ENCODE measurements around the gene ANTKMT. TPM values are rescaled to one million over a fixed set of nuclear protein-coding genes. Genes with fewer than 3 reads are reported as not detected.

Gene ANTKMT
- total and polyA plus RNA-seq, 7 experiments from 2014 or later, result 11.9 to 26.8 (median 14.7) TPM

- POLR2A ChIA-PET, result interaction anchor here (0.6 to 1.7 kb wide), 7 partner anchors 19 to 74 kb away, joined by 3 to 7 read pairs (median 4); partner anchors contain the start of genes CHTF18 and WDR24
- CTCF ChIA-PET, result interaction anchor here (0.7 kb wide), 1 partner anchor 18 kb away, joined by 3 read pairs; no protein-coding TSS in a partner anchor
- H3K4me1 ChIP-seq (ENCODE audit: control insufficient read depth in 2 of 2, insufficient read depth in 2 of 2, low read length in 2 of 2), result peaks cover 5 to 7% of the 10 kb centered on the region in 2 donors
- peak within 1 kb of the TSS in 9 of 10 donors; percentile 27 to 81 (median 61) for H3K4me3 Mint-ChIP-seq
- peaks cover 0 to 4% of the 10 kb centered on the region in 2 donors for H3K27me3 ChIP-seq (ENCODE audit: control insufficient read depth in 2 of 2, insufficient read depth in 2 of 2, low read length in 2 of 2)
- DNase-seq, result peak; percentile 67 to 97 (median 82)
- no peaks in the 10 kb centered on the region for H3K36me3 Mint-ChIP-seq
- H3K9me3 Mint-ChIP-seq, result no peaks in the 10 kb centered on the region
- peaks cover 0 to 17% (median 12%) of the 10 kb centered on the region in 7 donors for H3K4me1 Mint-ChIP-seq
- H3K9me3 ChIP-seq (ENCODE audit: control insufficient read depth in 2 of 3, low read length in 3 of 3), result no peaks in the 10 kb centered on the region
- peak within 1 kb of the TSS in 1 of 9 donors; percentile 11 for H3K27ac Mint-ChIP-seq
- H3K27ac ChIP-seq (ENCODE audit: low read depth, low read length), result no peak within 1 kb of the TSS
- H3K4me3 ChIP-seq (ENCODE audit: low read length), result peak within 1 kb of the TSS; percentile 30
- H3K36me3 ChIP-seq (ENCODE audit: control insufficient read depth in 2 of 3, insufficient read depth in 3 of 3, low read length in 3 of 3), result no peaks in the 10 kb centered on the region
- peak; percentile 95 for ATAC-seq
- intact Hi-C loops (cut with micrococcal nuclease), result loop anchor here in 1 of 2 donors (1.0 to 10.0 kb wide), 4 partner anchors 12 to 260 kb away; partner anchors contain the start of genes HAGHL and LMF1
- peaks cover 0 to 28% (median 5%) of the 10 kb centered on the region in 5 donors for H3K27me3 Mint-ChIP-seq
Observed at GRCh38 chr16:714558-715476, 6.1 kb upstream of the ANTKMT start, which contains the start of gene METRN. TSS of gene METRN (plus strand) at chr16:715118. CDS start at chr16:715290, 172 bp downstream.

- H3K9me3 Mint-ChIP-seq, result no peaks in the 10 kb centered on the region
- H3K4me1 Mint-ChIP-seq, result peaks cover 0 to 24% (median 17%) of the 10 kb centered on the region in 7 donors
- Histone ChIP-seq H3K9me3 (ENCODE audit: control insufficient read depth in 2 of 3, low read length in 3 of 3) (no peaks in the 10 kb centered on the region), H3K27ac (ENCODE audit: low read depth, low read length) (no peak overlapping the region), H3K4me1 (ENCODE audit: control insufficient read depth in 2 of 2, insufficient read depth in 2 of 2, low read length in 2 of 2) (peaks cover 13% of the 10 kb centered on the region in 2 donors), H3K27me3 (ENCODE audit: control insufficient read depth in 2 of 2, insufficient read depth in 2 of 2, low read length in 2 of 2) (peaks cover 0 to 4% of the 10 kb centered on the region in 2 donors), H3K36me3 (ENCODE audit: control insufficient read depth in 2 of 3, insufficient read depth in 3 of 3, low read length in 3 of 3) (no peaks in the 10 kb centered on the region), H3K4me3 (ENCODE audit: low read length) (peak overlapping the region; percentile 30)
- H3K4me3 Mint-ChIP-seq, result peak overlapping the region in 9 of 10 donors; percentile 27 to 81 (median 61)
- CTCF ChIA-PET, result interaction anchor here (0.6 to 0.7 kb wide), 2 partner anchors 17 to 21 kb away, joined by 3 read pairs; no protein-coding TSS in a partner anchor
- no peak overlapping the region for H3K27ac Mint-ChIP-seq
- peak; percentile 2 for ATAC-seq
- POLR2A ChIA-PET, result interaction anchor here (0.6 to 1.5 kb wide), 8 partner anchors 12 to 1499 kb away, joined by 3 to 7 read pairs (median 3); partner anchors contain the start of genes CIAO3, HAGHL, PGP and WDR24
- peak in 1 of 9 donors; percentile 53 for DNase-seq
- no peaks in the 10 kb centered on the region for H3K36me3 Mint-ChIP-seq
- H3K27me3 Mint-ChIP-seq, result peaks cover 0 to 31% (median 4%) of the 10 kb centered on the region in 5 donors
- intact Hi-C loops (cut with micrococcal nuclease), result loop anchor here in 1 of 2 donors (1.0 to 10.0 kb wide), 3 partner anchors 12 to 259 kb away; partner anchors contain the start of genes HAGHL and LMF1
Observed at GRCh38 chr16:715477-716199, 5.3 kb upstream of the ANTKMT start.

- H3K27me3 Mint-ChIP-seq, result peaks cover 0 to 31% (median 4%) of the 10 kb centered on the region in 5 donors
- Histone ChIP-seq H3K4me1 (ENCODE audit: control insufficient read depth in 2 of 2, insufficient read depth in 2 of 2, low read length in 2 of 2) (peaks cover 13 to 16% of the 10 kb centered on the region in 2 donors), H3K27me3 (ENCODE audit: control insufficient read depth in 2 of 2, insufficient read depth in 2 of 2, low read length in 2 of 2) (peaks cover 0 to 3% of the 10 kb centered on the region in 2 donors), H3K36me3 (ENCODE audit: control insufficient read depth in 2 of 3, insufficient read depth in 3 of 3, low read length in 3 of 3) (no peaks in the 10 kb centered on the region), H3K9me3 (ENCODE audit: control insufficient read depth in 2 of 3, low read length in 3 of 3) (no peaks in the 10 kb centered on the region), H3K27ac (ENCODE audit: low read depth, low read length) (no peak overlapping the region), H3K4me3 (ENCODE audit: low read length) (no peak overlapping the region)
- CTCF ChIA-PET, result interaction anchor here (0.6 to 0.9 kb wide), 2 partner anchors 20 to 68 kb away, joined by 3 read pairs; no protein-coding TSS in a partner anchor
- no peaks in the 10 kb centered on the region for H3K9me3 Mint-ChIP-seq
- no peak for ATAC-seq
- H3K27ac Mint-ChIP-seq, result peak overlapping the region in 1 of 9 donors; percentile 82
- H3K4me1 Mint-ChIP-seq, result peaks cover 0 to 24% (median 17%) of the 10 kb centered on the region in 7 donors
- H3K4me3 Mint-ChIP-seq, result peak overlapping the region; percentile 27 to 81 (median 56)
- H3K36me3 Mint-ChIP-seq, result no peaks in the 10 kb centered on the region
- no peak for DNase-seq
- intact Hi-C loops (cut with micrococcal nuclease), result loop anchor here in 1 of 2 donors (10.0 kb wide), 1 partner anchor 259 kb away; the partner anchor contains the start of gene LMF1
- POLR2A ChIA-PET, result interaction anchor here (0.9 to 1.5 kb wide), 6 partner anchors 11 to 1499 kb away, joined by 3 to 7 read pairs (median 4); partner anchors contain the start of genes CIAO3, HAGHL, PGP and WDR24
Observed at GRCh38 chr16:716200-716568, 4.8 kb upstream of the ANTKMT start.

GRCh38 chr16:716768-717325, 4.1 kb upstream of the ANTKMT start:
- Histone ChIP-seq H3K27ac (ENCODE audit: low read depth, low read length) (no peak overlapping the region), H3K9me3 (ENCODE audit: control insufficient read depth in 2 of 3, low read length in 3 of 3) (no peaks in the 10 kb centered on the region), H3K36me3 (ENCODE audit: control insufficient read depth in 2 of 3, insufficient read depth in 3 of 3, low read length in 3 of 3) (no peaks in the 10 kb centered on the region), H3K4me1 (ENCODE audit: control insufficient read depth in 2 of 2, insufficient read depth in 2 of 2, low read length in 2 of 2) (peaks cover 17 to 20% of the 10 kb centered on the region in 2 donors), H3K4me3 (ENCODE audit: low read length) (no peak overlapping the region), H3K27me3 (ENCODE audit: control insufficient read depth in 2 of 2, insufficient read depth in 2 of 2, low read length in 2 of 2) (no peaks in the 10 kb centered on the region)
- Mint-ChIP-seq H3K9me3 (no peaks in the 10 kb centered on the region), H3K36me3 (no peaks in the 10 kb centered on the region), H3K27ac (no peak overlapping the region), H3K4me1 (peaks cover 0 to 24% (median 17%) of the 10 kb centered on the region in 7 donors), H3K4me3 (peak overlapping the region in 5 of 10 donors; percentile 44 to 70 (median 51)), H3K27me3 (peaks cover 0 to 31% (median 4%) of the 10 kb centered on the region in 5 donors)
- DNase-seq (no peak), ATAC-seq (no peak)
- CTCF ChIA-PET, result interaction anchor here (0.9 kb wide), 3 partner anchors 9 to 68 kb away, joined by 3 read pairs; partner anchors contain the start of gene CCDC78
- intact Hi-C loops (cut with micrococcal nuclease), result loop anchor here in 1 of 2 donors (10.0 kb wide), 1 partner anchor 258 kb away; the partner anchor contains the start of gene LMF1
- POLR2A ChIA-PET, result interaction anchor here (0.6 to 1.5 kb wide), 4 partner anchors 13 to 1498 kb away, joined by 3 to 7 read pairs (median 4); partner anchors contain the start of gene PGP

GRCh38 chr16:717450-718245, 3.3 kb upstream of the ANTKMT start:
- POLR2A ChIA-PET, result interaction anchor here (0.6 kb wide), 2 partner anchors 12 kb away, joined by 3 read pairs; no protein-coding TSS in a partner anchor
- Mint-ChIP-seq H3K27ac (no peak overlapping the region), H3K36me3 (no peaks in the 10 kb centered on the region), H3K27me3 (peaks cover 0 to 30% (median 3%) of the 10 kb centered on the region in 5 donors), H3K4me1 (peaks cover 0 to 27% (median 18%) of the 10 kb centered on the region in 7 donors), H3K9me3 (no peaks in the 10 kb centered on the region), H3K4me3 (no peak overlapping the region)
- H3K36me3 ChIP-seq (ENCODE audit: control insufficient read depth in 2 of 3, insufficient read depth in 3 of 3, low read length in 3 of 3), result no peaks in the 10 kb centered on the region
- H3K27me3 ChIP-seq (ENCODE audit: control insufficient read depth in 2 of 2, insufficient read depth in 2 of 2, low read length in 2 of 2), result no peaks in the 10 kb centered on the region
- no peak for ATAC-seq
- no peaks in the 10 kb centered on the region for H3K9me3 ChIP-seq (ENCODE audit: control insufficient read depth in 2 of 3, low read length in 3 of 3)
- CTCF ChIA-PET, result interaction anchor here (0.9 kb wide), 2 partner anchors 8 to 15 kb away, joined by 3 read pairs; partner anchors contain the start of gene CCDC78
- peaks cover 17 to 25% of the 10 kb centered on the region in 2 donors for H3K4me1 ChIP-seq (ENCODE audit: control insufficient read depth in 2 of 2, insufficient read depth in 2 of 2, low read length in 2 of 2)
- no peak overlapping the region for H3K4me3 ChIP-seq (ENCODE audit: low read length)
- DNase-seq, result no peak
- H3K27ac ChIP-seq (ENCODE audit: low read depth, low read length), result no peak overlapping the region
- intact Hi-C loops (cut with micrococcal nuclease), result loop anchor here in 1 of 2 donors (10.0 kb wide), 1 partner anchor 257 kb away; the partner anchor contains the start of gene LMF1

All from naive thymus-derived CD4-positive, alpha-beta T cell (primary cell).